H1 (cell line): ENCODE data around the gene ZBTB18.

ENCODE experiments used
- POLR2A ChIP-seq, 2 experiments: IDR thresholded peaks; 1 replicate in 1 of 2; 2 replicates in 1 of 2; pipeline ENCODE4 v1.6.1; 2011; ENCODE audit warnings: low read depth in 2 of 2, low read length in 2 of 2, mild to moderate bottlenecking in 2 of 2; ENCODE audit errors: control extremely low read depth in 1 of 2
- SRF ChIP-seq: IDR thresholded peaks from 2 replicates; pipeline ENCODE4 v1.6.1; 2011; ENCODE audit warnings: mild to moderate bottlenecking, low read depth, low read length, moderate library complexity
- TF ChIP-seq, protein P1 (sequence below), 3 experiments: IDR thresholded peaks; 1 replicate in 2 of 3; 2 replicates in 1 of 3; pipeline versions ENCODE4 v1.5.1 to v1.6.1; 2011; ENCODE audit warnings: low read length in 3 of 3, mild to moderate bottlenecking in 3 of 3, inconsistent platforms in 2 of 3, low read depth in 1 of 3, moderate library complexity in 1 of 3; ENCODE audit not compliant: insufficient read depth in 1 of 3; ENCODE audit errors: control extremely low read depth in 1 of 3

DNA sequence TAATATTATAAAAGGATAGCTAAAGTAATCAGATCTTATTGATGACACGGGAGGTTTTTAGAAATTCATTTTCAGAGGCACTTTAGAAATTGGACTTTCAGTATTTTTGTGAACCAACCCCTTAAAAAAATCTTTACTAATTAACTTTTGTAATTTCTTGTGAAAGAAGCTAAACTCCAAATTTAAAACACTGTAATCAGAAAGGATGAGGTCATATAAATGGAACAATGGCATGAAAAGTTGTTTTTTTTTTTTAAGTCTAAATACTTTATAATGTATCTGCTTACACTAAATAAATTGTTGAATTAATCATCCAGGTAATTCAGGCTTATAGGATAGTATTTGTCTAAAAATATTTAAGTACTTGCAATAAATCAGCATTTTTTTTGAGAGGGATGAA is 9.0 kb downstream of the ZBTB18 start:
- TF ChIP-seq SRF (no peak), POLR2A (IDR thresholded peaks at IDR 0.05; ENCODE audit: control extremely low read depth in 1 of 2, low read depth in 2 of 2, low read length in 2 of 2) (no peak)
- TF ChIP-seq, protein P1, sequence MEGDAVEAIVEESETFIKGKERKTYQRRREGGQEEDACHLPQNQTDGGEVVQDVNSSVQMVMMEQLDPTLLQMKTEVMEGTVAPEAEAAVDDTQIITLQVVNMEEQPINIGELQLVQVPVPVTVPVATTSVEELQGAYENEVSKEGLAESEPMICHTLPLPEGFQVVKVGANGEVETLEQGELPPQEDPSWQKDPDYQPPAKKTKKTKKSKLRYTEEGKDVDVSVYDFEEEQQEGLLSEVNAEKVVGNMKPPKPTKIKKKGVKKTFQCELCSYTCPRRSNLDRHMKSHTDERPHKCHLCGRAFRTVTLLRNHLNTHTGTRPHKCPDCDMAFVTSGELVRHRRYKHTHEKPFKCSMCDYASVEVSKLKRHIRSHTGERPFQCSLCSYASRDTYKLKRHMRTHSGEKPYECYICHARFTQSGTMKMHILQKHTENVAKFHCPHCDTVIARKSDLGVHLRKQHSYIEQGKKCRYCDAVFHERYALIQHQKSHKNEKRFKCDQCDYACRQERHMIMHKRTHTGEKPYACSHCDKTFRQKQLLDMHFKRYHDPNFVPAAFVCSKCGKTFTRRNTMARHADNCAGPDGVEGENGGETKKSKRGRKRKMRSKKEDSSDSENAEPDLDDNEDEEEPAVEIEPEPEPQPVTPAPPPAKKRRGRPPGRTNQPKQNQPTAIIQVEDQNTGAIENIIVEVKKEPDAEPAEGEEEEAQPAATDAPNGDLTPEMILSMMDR (IDR thresholded peaks at IDR 0.05; ENCODE audit: control extremely low read depth in 1 of 3, insufficient read depth in 1 of 3, low read depth in 1 of 3, low read length in 3 of 3), result no peak
